HG02885 (cell line): ENCODE data around the gene TNS3.
"Not testable (repeated sequence)": the region's sequence is repeated elsewhere in the genome, so short reads cannot be mapped to it uniquely, and the experiment has no call there.

Source experiments
- ATAC-seq: cut with Tn5 transposase; IDR thresholded peaks from one replicate; pipeline ENCODE4 v1.9.1; 2021; ENCODE audit warnings: mild to moderate bottlenecking; ENCODE audit not compliant: unreplicated experiment, poor library complexity

Gene TNS3

GRCh38 chr7:47441048-47441447 is 140.9 kb downstream of the TNS3 start:
- not testable (repeated sequence) for ATAC-seq

GRCh38 chr7:47440320-47440719 is 141.6 kb downstream of the TNS3 start:
- ATAC-seq = no peak

- ATAC-seq = no peak
Measured at GRCh38 chr7:47439181-47439667, 142.7 kb downstream of the TNS3 start.

GRCh38 chr7:47438411-47439029 is 143.4 kb downstream of the TNS3 start:
- ATAC-seq = no peak

- no peak for ATAC-seq
Measured at GRCh38 chr7:47435889-47436312, 146.0 kb downstream of the TNS3 start.

- ATAC-seq = no peak
Measured at GRCh38 chr7:47433564-47433895, 148.4 kb downstream of the TNS3 start.

DNA sequence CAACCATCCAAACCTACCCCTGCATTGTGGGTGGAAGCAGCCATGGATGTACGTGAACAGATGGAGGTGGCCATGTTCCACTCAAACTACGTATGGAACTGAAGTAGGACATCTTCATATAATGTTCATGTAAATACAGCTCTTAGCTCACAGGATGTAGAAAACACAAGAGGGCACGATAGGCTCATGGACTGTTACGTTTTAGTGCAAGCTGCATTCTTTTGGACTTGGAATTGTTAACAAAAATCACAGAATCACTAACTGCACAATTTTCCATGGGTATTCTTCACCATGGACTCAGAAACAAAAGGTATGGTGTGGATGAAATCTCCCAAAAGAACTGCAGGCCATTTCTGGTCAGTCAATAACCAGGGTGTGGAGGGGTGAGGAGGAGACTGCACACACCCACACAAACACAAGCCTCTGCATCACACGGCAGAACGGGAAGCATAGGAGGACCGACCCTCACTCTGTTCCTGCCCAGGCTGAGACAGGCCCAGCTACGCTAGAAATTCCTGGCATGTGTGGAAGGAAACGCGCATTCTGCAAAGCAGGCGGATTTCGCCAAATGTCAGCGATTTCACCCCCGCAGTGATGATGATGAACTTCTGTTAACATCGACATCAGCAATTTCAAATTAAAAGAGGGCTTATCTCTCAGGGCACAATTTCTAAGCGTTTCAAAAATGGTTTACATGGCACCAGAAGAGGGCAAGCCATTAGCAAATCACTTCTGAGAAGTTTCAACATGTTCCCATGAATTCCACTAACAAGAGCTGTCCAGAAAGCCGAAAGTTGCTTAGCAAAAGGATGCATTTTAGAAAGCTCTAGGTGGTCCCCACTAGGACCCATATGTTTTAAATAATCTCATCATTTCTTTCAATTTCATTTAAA is 149.0 kb downstream of the TNS3 start:
- no peak for ATAC-seq

DNA sequence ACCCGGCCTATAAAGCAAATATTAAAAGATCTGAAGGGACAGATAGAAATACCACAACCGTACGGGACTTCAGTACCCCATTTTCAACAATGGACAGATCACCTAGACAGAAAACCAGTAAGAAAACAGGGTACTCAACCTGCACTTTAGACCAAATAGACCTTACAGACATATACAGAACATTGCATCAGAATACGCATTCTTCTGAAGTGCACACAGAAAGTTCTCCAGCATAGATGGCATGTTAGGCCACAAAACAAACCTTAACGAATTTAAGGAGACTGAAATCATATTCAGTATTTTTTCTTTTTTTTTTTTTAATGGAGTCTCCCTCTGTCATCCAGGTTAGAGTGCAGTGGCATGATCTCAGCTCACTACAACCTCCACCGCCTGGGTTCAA is 151.5 kb downstream of the TNS3 start:
- ATAC-seq = no peak

DNA sequence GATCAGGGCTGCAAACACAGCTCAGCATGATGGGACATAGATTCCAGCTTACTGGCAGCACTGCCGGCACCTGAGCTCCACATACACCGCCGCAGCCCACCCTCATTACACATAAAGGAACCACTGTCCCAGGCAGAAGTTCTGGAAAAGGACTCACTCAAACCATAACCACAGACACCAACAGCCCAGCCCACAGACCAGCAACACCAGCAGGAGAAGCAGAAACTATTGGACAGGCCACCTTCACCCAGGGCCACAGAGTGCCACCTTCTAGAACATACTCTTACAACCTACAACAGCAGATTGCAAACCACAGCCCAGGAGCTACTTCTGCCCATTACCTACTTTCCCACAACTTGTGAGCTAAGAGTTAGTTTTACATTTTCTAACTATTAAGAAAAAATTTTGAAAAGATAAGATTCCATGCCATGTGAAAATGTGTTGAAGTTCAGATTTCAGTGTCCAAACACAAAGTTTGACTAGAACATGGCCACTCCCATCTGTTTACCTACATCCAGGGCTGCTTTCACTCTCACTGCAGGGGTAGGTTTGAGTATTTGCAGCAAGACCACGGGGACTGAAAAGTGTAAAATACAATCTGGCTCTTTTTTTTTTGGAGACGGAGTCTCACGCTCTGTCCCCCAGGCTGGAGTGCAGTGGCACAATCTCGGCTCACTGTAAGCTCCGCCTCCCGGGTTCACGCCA is 153.0 kb downstream of the TNS3 start:
- no peak for ATAC-seq

DNA sequence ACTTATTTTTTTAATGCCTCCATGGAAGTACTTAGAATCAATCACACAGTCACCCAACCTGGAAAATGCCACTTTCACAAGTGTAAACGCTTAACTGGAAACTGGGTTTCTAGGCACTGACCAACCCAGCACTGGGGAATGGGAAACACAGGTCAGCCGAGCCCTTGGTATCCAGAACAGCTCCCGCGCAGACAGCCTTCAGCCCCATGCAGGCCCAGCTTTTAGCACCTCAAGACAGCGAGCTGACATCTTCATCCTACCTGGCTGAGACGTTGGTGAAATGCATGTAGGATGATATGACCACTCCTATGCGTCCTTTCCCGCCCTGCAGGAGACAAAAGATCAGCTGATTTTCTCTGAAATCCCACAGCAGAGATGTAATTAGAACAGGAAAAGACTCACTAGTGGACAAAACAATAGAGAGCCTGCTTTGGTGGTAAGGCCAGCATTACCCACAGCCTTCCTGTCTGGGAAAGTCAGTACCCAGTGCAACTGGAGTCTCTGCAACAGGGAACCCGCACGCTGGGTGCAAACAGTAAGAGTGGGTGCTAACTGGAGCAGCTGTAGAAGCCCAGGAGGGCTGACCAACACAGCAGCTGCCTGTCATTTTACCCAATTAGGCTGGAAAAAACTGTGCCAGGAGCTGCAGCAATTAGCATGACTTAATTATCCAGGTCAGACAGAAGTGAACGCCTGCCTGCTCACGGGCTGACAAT is 153.7 kb downstream of the TNS3 start:
- ATAC-seq = no peak

GRCh38 chr7:47427051-47427643 is 154.8 kb downstream of the TNS3 start:
- no peak for ATAC-seq

DNA sequence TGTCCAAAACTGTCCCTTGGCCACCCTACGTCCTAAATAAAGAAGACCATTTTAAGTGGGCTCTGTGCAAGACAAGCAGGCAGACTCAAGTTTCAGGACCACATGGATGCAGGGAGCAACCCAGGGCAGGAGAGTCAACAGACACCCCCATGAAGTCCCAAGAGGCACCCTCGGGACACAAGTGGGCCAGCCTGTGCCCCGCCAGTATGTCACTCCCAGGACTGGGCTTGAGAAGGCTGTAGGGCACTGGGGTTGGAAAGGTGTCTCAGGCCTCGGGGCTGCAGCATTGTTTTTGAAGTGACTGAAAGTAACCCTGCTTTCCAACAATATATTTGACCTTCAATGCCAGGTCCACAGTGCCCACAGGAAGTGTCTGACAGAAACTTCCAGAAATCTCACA is 157.4 kb downstream of the TNS3 start:
- ATAC-seq = no peak

- no peak for ATAC-seq
Measured at GRCh38 chr7:47423196-47423595, 158.7 kb downstream of the TNS3 start.

- no peak for ATAC-seq
Measured at GRCh38 chr7:47422611-47423010, 159.3 kb downstream of the TNS3 start.

DNA sequence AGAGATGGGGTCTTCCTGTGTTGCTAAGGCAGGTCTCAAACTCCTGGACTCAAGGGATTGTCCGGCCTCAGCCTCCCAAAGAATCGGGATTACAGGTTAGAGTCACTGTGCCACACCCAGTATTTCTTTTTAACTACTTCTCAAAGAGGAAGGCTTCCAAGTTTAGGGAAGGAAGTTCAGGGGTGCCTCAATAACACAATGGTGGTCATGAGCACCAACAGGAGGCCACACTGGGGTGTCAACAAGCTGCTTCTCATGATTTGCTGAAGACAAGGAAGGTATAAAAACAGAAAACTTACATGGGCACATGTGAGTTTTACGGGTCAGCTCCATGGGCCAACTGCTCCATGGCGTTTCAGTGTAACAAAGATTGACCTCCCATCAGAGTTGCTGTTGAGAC is 160.5 kb downstream of the TNS3 start:
- no peak for ATAC-seq

DNA sequence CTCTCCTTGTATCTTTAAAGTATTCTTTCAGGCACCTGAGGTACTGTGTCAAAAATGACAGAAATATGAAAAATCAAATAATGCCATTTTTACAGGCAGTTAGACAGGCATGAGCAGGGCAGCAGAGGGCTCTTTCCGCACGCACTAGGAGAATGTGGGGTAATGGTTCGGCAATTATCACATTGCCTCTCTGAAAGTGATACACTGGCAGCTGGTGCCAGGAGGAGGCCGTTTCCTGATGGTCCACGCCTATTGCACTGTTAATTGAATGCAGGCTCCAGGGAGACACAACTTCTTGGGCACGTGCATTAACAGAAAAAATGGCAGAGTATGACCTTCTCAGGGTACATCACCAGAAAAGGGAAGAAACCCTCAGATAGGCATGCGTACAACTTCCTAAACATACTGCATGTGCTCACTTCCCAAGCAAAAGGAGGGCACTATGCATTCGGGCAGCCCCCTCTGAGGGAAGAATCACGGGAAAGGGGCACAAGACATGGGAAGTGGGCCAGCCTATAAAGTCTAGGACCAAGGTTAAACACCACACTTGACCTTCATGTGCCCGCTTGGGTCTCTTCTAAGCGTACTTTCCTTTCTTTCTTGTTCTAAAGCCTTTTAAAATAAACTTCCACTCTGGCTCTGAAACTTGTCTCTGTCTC is 161.7 kb downstream of the TNS3 start:
- no peak for ATAC-seq

GRCh38 chr7:47419471-47419870 is 162.4 kb downstream of the TNS3 start:
- no peak for ATAC-seq

DNA sequence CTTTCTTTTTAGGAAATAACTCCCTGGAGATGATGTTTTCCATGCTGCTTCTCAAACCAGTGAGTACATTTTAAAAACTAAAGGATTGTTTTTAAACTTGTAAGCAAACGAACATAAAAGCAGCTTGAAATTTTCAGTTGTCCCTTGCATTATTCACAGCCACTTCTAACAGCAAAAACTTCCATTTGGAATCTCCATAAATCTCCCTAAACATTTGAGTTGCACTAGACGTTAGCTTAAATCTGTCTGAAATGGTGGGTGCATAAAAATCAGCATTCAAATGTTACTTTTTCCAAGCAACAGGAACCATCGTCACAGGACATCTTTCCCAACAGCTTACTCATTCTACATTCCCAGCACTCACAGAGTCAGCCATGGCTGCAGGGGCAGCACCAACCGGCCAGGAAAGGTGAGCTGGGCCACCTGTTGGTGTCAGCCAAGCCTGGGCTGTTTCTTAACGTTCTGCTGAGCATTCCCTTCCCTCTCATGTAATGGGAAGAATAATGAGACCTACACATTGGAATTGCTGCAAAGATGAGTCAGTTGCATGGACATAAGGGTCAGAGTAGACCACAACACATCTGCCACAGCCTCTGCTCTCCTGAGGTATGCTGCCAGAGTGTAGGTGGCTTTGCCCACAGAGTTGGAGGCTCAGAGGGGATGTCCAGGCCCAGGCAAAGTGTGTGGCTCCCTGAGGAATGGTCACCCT is 163.2 kb downstream of the TNS3 start:
- ATAC-seq = no peak
